DND-41 (cell line): Measurements from ENCODE around the gene RPL3.

Source experiments
- CTCF ChIP-seq: IDR thresholded peaks from 2 replicates; pipeline ENCODE4 v1.5.1; 2012; ENCODE audit warnings: borderline replicate concordance, low read length, moderate library complexity, mild to moderate bottlenecking; ENCODE audit not compliant: poor library complexity, severe bottlenecking; ENCODE audit errors: extremely low read depth
- EZH2 ChIP-seq: IDR thresholded peaks from 3 replicates; pipeline ENCODE4 v1.6.1; 2012; ENCODE audit warnings: borderline replicate concordance, low read depth, mild to moderate bottlenecking, moderate library complexity, low read length, inconsistent platforms; ENCODE audit not compliant: severe bottlenecking

GRCh38 chr22:39355080-39355479 lies 35.7 kb upstream of the RPL3 start:
- TF ChIP-seq CTCF: no peak
- TF ChIP-seq EZH2: no peak
